Motor neuron (in vitro differentiated cells): ENCODE results near the gene MAP3K8. TPM values are rescaled to one million over a fixed set of nuclear protein-coding genes. Genes with fewer than 3 reads are reported as not detected.

ENCODE experiments used
- ATAC-seq, 8 experiments: fragments of 200-7000 bp; cut with Tn5 transposase; replicated peaks in 6 of 8; 2 replicates each; pipeline ENCODE4 v1.8.0; 2021; ENCODE audit warnings: mild to moderate bottlenecking in 8 of 8, moderate library complexity in 8 of 8
- H3K27ac ChIP-seq, 2 donors: fragments of 250-450 bp; sonication (Bioruptor Pico); 2 replicates each; pipeline ENCODE4 v1.9.0; 2021; ENCODE audit warnings: antibody characterized with exemption in 2 of 2, mild to moderate bottlenecking in 2 of 2, moderate library complexity in 1 of 2
- H3K4me1 ChIP-seq, 2 donors: fragments of 250-450 bp; sonication (Bioruptor Pico); replicated peaks in 1 of 2; 2 replicates each; pipeline ENCODE4 v1.6.1; 2021; ENCODE audit warnings: antibody characterized with exemption in 2 of 2, mild to moderate bottlenecking in 2 of 2, moderate library complexity in 1 of 2
- H3K4me3 ChIP-seq, 5 donors: fragments of 250-450 bp; sonication (Bioruptor Pico); 2 replicates each; pipeline ENCODE4 v1.9.0; 2021; ENCODE audit warnings: antibody characterized with exemption in 5 of 5, mild to moderate bottlenecking in 5 of 5, moderate library complexity in 4 of 5
- WGBS, 10 experiments: fragments of 450-650 bp; shearing (Covaris generic); methylation state at CpG; one replicate each; pipeline ENCODE4 v1.0.0; 2022; 5-methylcytosine and 5-hydroxymethylcytosine counted together
- in situ Hi-C, 9 experiments: fragments of 400-800 bp; cut with MboI; loops; one replicate each; pipeline ENCODE4 v1.15.0; 2021; ENCODE audit warnings: low sequenced_read_pairs in 9 of 9, low pct_unique_long_range_greater_than_20kb in 2 of 9; ENCODE audit not compliant: unreplicated experiment in 9 of 9
- total RNA-seq, 8 experiments: library from RNA; unstranded; fragments of 300-600 nt; gene quantifications; 2 replicates each; pipeline versions ENCODE4 v1.2.3 to v1.2.4, GENCODE V29; 2022

MAP3K8 gene
- total RNA-seq, 8 experiments from 2014 or later = 3.9 to 22.3 (median 6.8) TPM

- no peak overlapping the region for H3K27ac ChIP-seq
- WGBS, 10 experiments = 76 to 100% (median 89%) methylated on average over 1 to 8 of the region's 8 CpGs
- no peak overlapping the region for H3K4me3 ChIP-seq
- in situ Hi-C loops = no loop called here
- no peak for ATAC-seq
- H3K4me1 ChIP-seq = no peaks in the 10 kb centered on the region
These were observed 71.7 kb downstream of the MAP3K8 start for GRCh38 chr10:30505543-30506298.

- H3K4me1 ChIP-seq = no peaks in the 10 kb centered on the region
- ATAC-seq = no peak
- H3K4me3 ChIP-seq = no peak overlapping the region
- H3K27ac ChIP-seq = no peak overlapping the region
- in situ Hi-C loops = no loop called here
- WGBS, 10 experiments = 75 to 100% (median 89%) methylated on average over 1 to 3 of the region's 3 CpGs; no CpG with 5 or more reads in 1 of the 10 experiments
These were observed 75.5 kb downstream of the MAP3K8 start for GRCh38 chr10:30509508-30509907.

GRCh38 chr10:30510184-30510931, 76.4 kb downstream of the MAP3K8 start:
- in situ Hi-C loops = no loop called here
- no peak overlapping the region for H3K27ac ChIP-seq
- peak in 3 of 8 experiments; percentile 51 to 91 (median 81) for ATAC-seq
- 48 to 93% (median 85%) methylated on average over 2 to 7 of the region's 8 CpGs for WGBS, 10 experiments
- H3K4me3 ChIP-seq = no peak overlapping the region
- no peaks in the 10 kb centered on the region for H3K4me1 ChIP-seq

GRCh38 chr10:30510932-30511700, 77.1 kb downstream of the MAP3K8 start:
- H3K4me1 ChIP-seq = no peaks in the 10 kb centered on the region
- in situ Hi-C loops = no loop called here
- no peak overlapping the region for H3K27ac ChIP-seq
- WGBS, 10 experiments = 20 to 100% (median 47%) methylated on average over 1 to 4 of the region's 4 CpGs; no CpG with 5 or more reads in 3 of the 10 experiments
- no peak overlapping the region for H3K4me3 ChIP-seq
- peak in 1 of 8 experiments; percentile 14 for ATAC-seq

Other genes with a start within 250 kb of the MAP3K8 start
- 10 to 100 TPM; 17.4 to 34.3 (median 28.9) TPM for gene MTPAP, start 84.9 kb upstream of the MAP3K8 start, total RNA-seq
- not detected for gene LYZL2, start 195.6 kb downstream of the MAP3K8 start, total RNA-seq